ENCODE measurements around the gene CYFIP2.
"Not testable (repeated sequence)": the region's sequence is repeated elsewhere in the genome, so short reads cannot be mapped to it uniquely, and the experiment has no call there.

The CYFIP2 gene

GRCh38 chr5:157415838-157416237 is 149.9 kb downstream of the CYFIP2 start:
- H3K4me3 ChIP-seq (replicated peaks in 1 of 2; ENCODE audit: low read depth in 2 of 2, low read length in 2 of 2) = no peak overlapping the region
- DNase-seq (ENCODE audit: low read depth in 2 of 2) = no peak
- no peak for TF ChIP-seq CTCF (IDR thresholded peaks at IDR 0.05; ENCODE audit: low read depth, low read length)

- not testable (repeated sequence) for DNase-seq (ENCODE audit: low read depth in 2 of 2); H3K4me3 ChIP-seq (replicated peaks in 1 of 2; ENCODE audit: low read depth in 2 of 2, low read length in 2 of 2)
Observed at GRCh38 chr5:157419521-157419920, 153.6 kb downstream of the CYFIP2 start.

GRCh38 chr5:157429920-157430319 is 164.0 kb downstream of the CYFIP2 start:
- H3K4me3 ChIP-seq (replicated peaks in 1 of 2; ENCODE audit: low read depth in 2 of 2, low read length in 2 of 2); DNase-seq (ENCODE audit: low read depth in 2 of 2): not testable (repeated sequence)

GRCh38 chr5:157431544-157432200 is 165.7 kb downstream of the CYFIP2 start:
- H3K4me3 ChIP-seq (replicated peaks in 1 of 2; ENCODE audit: low read depth in 2 of 2, low read length in 2 of 2) = no peak overlapping the region
- peak; percentile 40 for TF ChIP-seq CTCF (IDR thresholded peaks at IDR 0.05; ENCODE audit: low read depth, low read length)
- DNase-seq (ENCODE audit: low read depth in 2 of 2) = peak; percentile 73 to 76

- no peak for TF ChIP-seq CTCF (IDR thresholded peaks at IDR 0.05; ENCODE audit: low read depth, low read length)
- no peak overlapping the region for H3K4me3 ChIP-seq (replicated peaks in 1 of 2; ENCODE audit: low read depth in 2 of 2, low read length in 2 of 2)
- DNase-seq (ENCODE audit: low read depth in 2 of 2) = no peak
Observed at GRCh38 chr5:157434096-157434495, 168.2 kb downstream of the CYFIP2 start.

- peak; percentile 9 to 10 for DNase-seq (ENCODE audit: low read depth in 2 of 2)
- TF ChIP-seq CTCF (IDR thresholded peaks at IDR 0.05; ENCODE audit: low read depth, low read length) = no peak
- H3K4me3 ChIP-seq (replicated peaks in 1 of 2; ENCODE audit: low read depth in 2 of 2, low read length in 2 of 2) = no peak overlapping the region
Observed at GRCh38 chr5:157443041-157443549, 177.2 kb downstream of the CYFIP2 start.

- DNase-seq (ENCODE audit: low read depth in 2 of 2) = no peak
- no peak for TF ChIP-seq CTCF (IDR thresholded peaks at IDR 0.05; ENCODE audit: low read depth, low read length)
- H3K4me3 ChIP-seq (replicated peaks in 1 of 2; ENCODE audit: low read depth in 2 of 2, low read length in 2 of 2) = no peak overlapping the region
Observed at GRCh38 chr5:157444224-157444623, 178.3 kb downstream of the CYFIP2 start.
